HEK293T (cell line): ENCODE results near the gene NPHP4.

Experiments
- CTCF ChIA-PET: fragments of 350-600 bp; formaldehyde crosslinking; extraction: SDS; loops from one replicate; lab custom pipeline; 2021; ENCODE audit warnings: antibody characterized with exemption, inconsistent platforms; lab: Yijun Ruan, JAX
- POLR2A ChIA-PET: fragments of 350-600 bp; formaldehyde crosslinking; extraction: SDS; loops from one replicate; lab custom pipeline; 2020; ENCODE audit warnings: antibody characterized with exemption, inconsistent platforms; lab: Yijun Ruan, JAX
- DNase-seq: peaks from one replicate; pipeline ENCODE4 v3.0.0; 2012; ENCODE audit warnings: mixed read lengths; ENCODE audit errors: extremely low spot score
- ARNT ChIP-seq: fragments of 450-650 bp; IDR thresholded peaks from 2 replicates; pipeline ENCODE4 v1.6.1; 2017; ENCODE audit warnings: mild to moderate bottlenecking
- BHLHE40 ChIP-seq: fragments of 450-650 bp; IDR thresholded peaks from 2 replicates; pipeline ENCODE4 v1.6.1; 2016; ENCODE audit warnings: mild to moderate bottlenecking, moderate library complexity, borderline replicate concordance
- CTBP1 ChIP-seq: fragments of 450-650 bp; IDR thresholded peaks from 2 replicates; pipeline ENCODE4 v1.6.1; 2016; ENCODE audit warnings: borderline replicate concordance
- ELF4 ChIP-seq: fragments of 450-650 bp; IDR thresholded peaks from 2 replicates; pipeline ENCODE4 v1.6.1; 2017; ENCODE audit warnings: antibody characterized with exemption
- FOXA1 ChIP-seq: fragments of 450-650 bp; IDR thresholded peaks from 2 replicates; pipeline ENCODE4 v1.6.1; 2016; ENCODE audit warnings: mild to moderate bottlenecking
- FOXK2 ChIP-seq: fragments of 450-650 bp; IDR thresholded peaks from 2 replicates; pipeline ENCODE4 v1.6.1; 2016; ENCODE audit warnings: mild to moderate bottlenecking
- FOXM1 ChIP-seq: fragments of 450-650 bp; IDR thresholded peaks from 2 replicates; pipeline ENCODE4 v1.6.1; 2017; ENCODE audit warnings: mild to moderate bottlenecking, borderline replicate concordance
- HDGF ChIP-seq: fragments of 450-650 bp; IDR thresholded peaks from 2 replicates; pipeline ENCODE4 v1.6.1; 2017; ENCODE audit warnings: antibody characterized with exemption, borderline replicate concordance
- L3MBTL2 ChIP-seq: fragments of 450-650 bp; conservative IDR thresholded peaks from 2 replicates; pipeline ENCODE4 v1.6.1; 2016; ENCODE audit warnings: mild to moderate bottlenecking
- LEF1 ChIP-seq: fragments of 450-650 bp; IDR thresholded peaks from 2 replicates; pipeline ENCODE4 v1.6.1; 2017; ENCODE audit warnings: mild to moderate bottlenecking, borderline replicate concordance
- NFRKB ChIP-seq: fragments of 450-650 bp; IDR thresholded peaks from 2 replicates; pipeline ENCODE4 v1.6.1; 2016; ENCODE audit warnings: mild to moderate bottlenecking, moderate library complexity
- SP1 ChIP-seq: fragments of 450-650 bp; IDR thresholded peaks from 2 replicates; pipeline ENCODE4 v1.6.1; 2017
- SUZ12 ChIP-seq: fragments of 450-650 bp; IDR thresholded peaks from 2 replicates; pipeline ENCODE4 v1.6.1; 2016; ENCODE audit warnings: mild to moderate bottlenecking
- TARDBP ChIP-seq: fragments of 450-650 bp; IDR thresholded peaks from 2 replicates; pipeline ENCODE4 v1.6.1; 2016
- ZNF384 ChIP-seq: fragments of 450-650 bp; IDR thresholded peaks from 2 replicates; pipeline ENCODE4 v1.6.1; 2016
- TF ChIP-seq, protein P1 (sequence below): fragments of 450-650 bp; IDR thresholded peaks from 2 replicates; pipeline ENCODE4 v1.6.1; 2016

Gene NPHP4

DNA sequence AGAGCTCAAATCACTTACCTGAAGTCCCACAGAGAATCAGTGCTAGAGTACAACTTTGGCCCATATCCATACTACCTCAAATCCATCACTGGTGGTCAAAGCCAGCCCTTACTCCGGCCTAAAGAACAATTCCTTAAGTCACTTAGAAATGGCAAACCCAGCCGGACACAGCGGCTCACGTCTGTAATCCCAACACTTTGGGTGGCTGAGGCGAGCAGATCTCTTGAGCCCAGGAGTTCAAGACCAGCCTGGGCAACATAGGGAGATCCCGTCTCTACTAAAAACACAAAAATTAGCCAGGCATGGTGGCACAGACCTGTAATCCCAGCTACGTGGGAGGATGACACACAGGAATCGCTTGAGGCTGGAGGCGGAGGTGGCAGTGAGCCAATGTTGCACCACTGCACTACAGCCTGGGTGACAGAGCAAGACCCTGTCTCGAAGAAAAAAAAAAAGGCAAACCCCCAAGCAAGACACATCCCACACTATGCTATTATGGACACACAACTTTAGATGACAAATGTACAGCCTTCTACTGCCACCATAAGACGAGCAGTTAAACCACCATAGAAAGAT lies 24.0 kb downstream of the NPHP4 start:
- POLR2A ChIA-PET, result no interaction called here
- no peak for DNase-seq
- TF ChIP-seq TARDBP (no peak), NFRKB (no peak), LEF1 (no peak), CTBP1 (no peak), HDGF (no peak), BHLHE40 (no peak), ELF4 (no peak), L3MBTL2 (no peak), ARNT (no peak), SUZ12 (no peak), FOXM1 (no peak), FOXA1 (no peak)
- TF ChIP-seq, protein P1, sequence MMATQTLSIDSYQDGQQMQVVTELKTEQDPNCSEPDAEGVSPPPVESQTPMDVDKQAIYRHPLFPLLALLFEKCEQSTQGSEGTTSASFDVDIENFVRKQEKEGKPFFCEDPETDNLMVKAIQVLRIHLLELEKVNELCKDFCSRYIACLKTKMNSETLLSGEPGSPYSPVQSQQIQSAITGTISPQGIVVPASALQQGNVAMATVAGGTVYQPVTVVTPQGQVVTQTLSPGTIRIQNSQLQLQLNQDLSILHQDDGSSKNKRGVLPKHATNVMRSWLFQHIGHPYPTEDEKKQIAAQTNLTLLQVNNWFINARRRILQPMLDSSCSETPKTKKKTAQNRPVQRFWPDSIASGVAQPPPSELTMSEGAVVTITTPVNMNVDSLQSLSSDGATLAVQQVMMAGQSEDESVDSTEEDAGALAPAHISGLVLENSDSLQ, result no peak
- CTCF ChIA-PET, result no interaction called here

DNA sequence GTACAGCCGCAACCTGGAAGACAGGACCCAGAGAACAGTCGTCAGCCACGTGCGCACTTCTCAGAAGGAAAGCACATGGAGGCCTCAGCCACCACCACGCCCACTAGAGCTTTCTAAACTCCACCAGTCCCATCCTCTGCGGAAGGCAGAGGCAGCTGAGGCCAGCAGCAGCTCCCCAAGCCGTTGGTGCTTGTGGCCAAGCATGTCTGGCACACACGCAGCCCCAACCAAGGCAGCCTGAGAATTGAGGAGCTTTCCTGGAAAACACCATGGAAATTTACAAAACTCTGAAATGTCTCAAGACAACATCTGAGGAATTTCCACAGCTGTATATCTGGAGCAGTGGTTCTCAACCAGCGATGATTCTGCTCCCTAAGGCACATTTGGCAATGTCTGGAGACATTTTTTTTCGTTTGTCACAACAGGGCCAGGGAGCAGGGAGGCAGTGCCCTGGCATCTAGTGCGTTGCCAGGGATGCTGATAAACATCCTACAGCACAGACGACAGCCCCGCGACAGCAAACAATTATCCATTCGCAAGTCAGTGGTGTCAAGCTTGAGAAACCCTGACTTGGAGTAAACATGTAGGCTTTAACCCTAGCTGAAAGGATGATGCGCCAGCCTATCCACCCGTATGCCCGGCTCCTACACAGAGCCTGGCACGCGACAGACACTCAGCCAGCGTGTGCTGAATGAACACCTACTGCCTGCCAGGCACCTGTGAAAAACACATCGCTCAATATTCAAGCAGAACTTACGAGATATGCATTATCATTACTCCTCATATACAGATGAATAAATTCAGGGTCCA lies 24.7 kb downstream of the NPHP4 start:
- DNase-seq, result no peak
- TF ChIP-seq FOXM1 (no peak), SP1 (no peak), CTBP1 (no peak), FOXA1 (no peak), TARDBP (no peak), ARNT (no peak), ZNF384 (no peak), L3MBTL2 (no peak)
- TF ChIP-seq, protein P1, result no peak
- CTCF ChIA-PET, result no interaction called here

DNA sequence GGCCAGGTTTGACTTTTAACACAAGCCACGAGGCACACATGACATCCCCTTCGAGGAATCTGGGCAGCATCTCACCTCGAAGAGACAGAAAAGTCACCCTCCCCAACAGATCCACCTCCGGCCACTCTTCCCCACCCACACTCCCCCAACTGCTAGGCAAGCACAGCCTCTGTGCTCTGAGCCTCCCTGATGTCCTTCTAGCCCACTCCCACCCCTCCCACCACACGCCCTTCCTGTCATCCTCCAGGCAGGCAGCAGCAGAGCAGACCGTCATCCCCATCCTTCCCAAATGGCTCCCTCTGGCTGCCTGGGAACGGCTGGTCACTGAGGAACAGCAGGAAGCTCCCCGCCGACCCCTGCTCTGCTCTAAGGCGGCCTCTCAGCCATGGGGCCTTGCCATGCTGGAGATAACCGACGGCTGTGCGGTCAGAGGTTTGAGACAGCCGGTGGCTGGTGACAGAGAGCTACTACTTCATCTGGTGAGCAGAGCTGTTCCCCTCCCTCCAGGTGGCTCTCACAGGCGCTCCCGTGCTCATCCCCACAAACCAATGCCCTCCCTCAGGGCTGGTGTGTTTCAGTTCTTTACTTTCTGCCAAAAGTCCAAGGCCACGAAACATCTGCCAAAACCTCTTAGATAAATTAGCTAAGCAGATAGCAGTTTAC lies 25.6 kb downstream of the NPHP4 start:
- POLR2A ChIA-PET, result no interaction called here
- TF ChIP-seq ELF4 (no peak), FOXM1 (no peak), CTBP1 (no peak), HDGF (no peak), ZNF384 (no peak), SP1 (no peak)
- no peak for DNase-seq
- CTCF ChIA-PET, result interaction anchor here (0.5 kb wide), 1 partner anchor 10 kb away, joined by 3 read pairs; no protein-coding TSS in a partner anchor

More for the DNA sequence above, 24.7 kb downstream of the NPHP4 start:
- POLR2A ChIA-PET, result no interaction called here

DNA sequence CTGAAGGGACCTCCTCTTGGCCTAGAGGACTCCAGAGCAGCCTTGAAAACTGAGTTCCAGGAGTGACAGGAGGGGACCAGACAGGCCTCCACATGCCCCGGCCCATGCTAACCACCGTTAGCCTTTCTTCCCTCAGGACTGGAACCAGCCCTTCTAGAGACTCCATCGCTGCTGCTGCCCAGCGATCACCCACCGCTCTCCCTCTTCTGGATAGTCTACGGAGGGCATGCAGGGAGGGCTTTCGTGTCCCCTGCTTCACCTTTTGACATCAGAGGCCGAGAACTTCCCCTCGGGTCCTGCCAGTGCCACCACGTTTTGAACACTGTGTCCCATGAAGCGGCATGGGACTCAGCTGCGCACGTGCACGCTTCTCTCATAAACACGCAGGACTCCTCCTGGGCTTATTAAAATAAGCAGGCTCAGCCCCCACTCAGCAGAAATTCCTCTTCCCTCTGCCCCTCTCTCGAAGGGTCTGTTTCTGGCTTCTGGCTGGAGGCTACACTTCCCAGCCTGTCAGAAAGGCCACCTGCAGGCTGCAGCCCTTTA lies 26.6 kb downstream of the NPHP4 start:
- ChIA-PET POLR2A (no interaction called here), CTCF (interaction anchor here (0.6 kb wide), 1 partner anchor 14 kb away, joined by 4 read pairs; no protein-coding TSS in a partner anchor)
- TF ChIP-seq HDGF, result no peak
- no peak for TF ChIP-seq ZNF384
- TF ChIP-seq, protein P1, result no peak
- TF ChIP-seq TARDBP, result no peak
- no peak for TF ChIP-seq FOXA1
- no peak for TF ChIP-seq CTBP1
- TF ChIP-seq SUZ12, result no peak
- TF ChIP-seq L3MBTL2, result no peak
- no peak for TF ChIP-seq ARNT
- TF ChIP-seq LEF1, result no peak
- no peak for TF ChIP-seq SP1
- no peak for TF ChIP-seq ELF4
- no peak for DNase-seq

DNA sequence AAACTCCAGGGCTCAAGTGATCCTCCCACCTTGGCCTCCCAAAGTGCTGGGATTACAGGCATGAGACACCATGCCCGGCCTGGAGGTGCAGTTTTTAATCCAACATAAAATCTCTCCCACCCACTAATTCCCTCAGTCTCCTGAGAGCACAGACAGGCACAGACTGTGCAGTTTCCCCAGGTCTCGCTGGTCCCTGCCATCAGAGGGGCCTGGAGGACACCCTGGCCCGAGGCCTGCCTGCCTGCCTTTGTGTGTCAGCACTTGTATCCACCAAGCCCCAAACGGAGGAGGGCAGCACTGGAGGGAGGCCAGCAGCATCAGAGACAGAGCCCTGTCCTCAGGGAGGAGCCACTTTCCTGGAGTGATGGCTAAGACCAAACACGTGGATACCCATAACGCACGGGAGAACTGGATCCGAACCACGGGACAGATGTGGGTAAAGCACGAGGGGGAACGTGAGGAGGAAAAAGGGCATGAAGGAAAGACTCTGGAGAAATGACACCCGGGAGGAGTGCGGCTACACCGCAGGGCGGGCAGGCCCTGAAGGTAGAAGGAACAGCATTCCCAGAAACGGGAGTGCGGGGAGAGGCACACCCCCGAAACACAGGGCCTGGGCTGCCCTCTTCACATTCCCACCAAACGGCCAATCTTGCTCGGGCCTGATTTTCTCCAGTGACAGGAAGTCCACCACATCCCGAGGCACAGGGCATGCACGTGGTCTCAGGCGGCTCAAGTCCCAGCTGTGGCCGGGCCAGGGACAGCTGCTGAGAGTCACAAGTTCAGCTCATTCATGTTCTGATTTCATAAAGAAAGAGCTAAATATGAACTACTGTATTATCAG lies 29.7 kb downstream of the NPHP4 start:
- DNase-seq, result no peak
- ChIA-PET CTCF (no interaction called here), POLR2A (no interaction called here)
- TF ChIP-seq L3MBTL2 (no peak), SUZ12 (no peak), BHLHE40 (no peak), ZNF384 (no peak), TARDBP (no peak), FOXK2 (no peak), ELF4 (no peak), ARNT (no peak), LEF1 (no peak), HDGF (no peak), CTBP1 (no peak), FOXA1 (no peak), NFRKB (no peak)
- TF ChIP-seq, protein P1, result no peak
